Mesenchymal stem cell (in vitro differentiated cells and primary cell): ENCODE measurements around the gene LRRC14B. TPM values are rescaled to one million over a fixed set of nuclear protein-coding genes. Genes with fewer than 3 reads are reported as not detected.

ENCODE experiments used
- DNase-seq: peaks from one replicate; pipeline ENCODE4 v3.0.0-alpha.2; 2013
- H2AFZ ChIP-seq: one replicate; pipeline ENCODE4 v1.6.1; 2013; ENCODE audit warnings: low read depth, mild to moderate bottlenecking, control low read depth, inconsistent platforms, low read length, moderate library complexity
- H2AK5ac ChIP-seq: 2 replicates; pipeline ENCODE4 v1.6.1; 2013; ENCODE audit warnings: low read length, moderate library complexity, mild to moderate bottlenecking, inconsistent platforms; ENCODE audit not compliant: severe bottlenecking
- H2BK120ac ChIP-seq: one replicate; pipeline ENCODE4 v1.6.1; 2013; ENCODE audit warnings: low read depth, mild to moderate bottlenecking, inconsistent platforms, low read length, moderate library complexity
- H2BK12ac ChIP-seq, 2 experiments: one replicate each; pipeline ENCODE4 v1.6.1; 2013; ENCODE audit warnings: inconsistent platforms in 2 of 2, low read length in 2 of 2, mild to moderate bottlenecking in 2 of 2, moderate library complexity in 2 of 2, control low read depth in 1 of 2
- H2BK15ac ChIP-seq: one replicate; pipeline ENCODE4 v1.6.1; 2013; ENCODE audit warnings: mild to moderate bottlenecking, low read depth, inconsistent platforms; ENCODE audit not compliant: poor library complexity, severe bottlenecking
- H2BK5ac ChIP-seq: 2 replicates; pipeline ENCODE4 v1.6.1; 2013; ENCODE audit warnings: low read depth, mild to moderate bottlenecking, low read length, control low read depth, inconsistent platforms; ENCODE audit not compliant: poor library complexity, severe bottlenecking
- H3K14ac ChIP-seq, 2 experiments: one replicate each; pipeline ENCODE4 v1.6.1; 2013; ENCODE audit warnings: inconsistent platforms in 2 of 2, low read length in 2 of 2, control low read depth in 1 of 2, mild to moderate bottlenecking in 1 of 2, moderate library complexity in 1 of 2
- H3K18ac ChIP-seq, 2 experiments: one replicate each; pipeline ENCODE4 v1.6.1; 2013; ENCODE audit warnings: inconsistent platforms in 2 of 2, low read length in 2 of 2, control low read depth in 1 of 2, low read depth in 1 of 2, mild to moderate bottlenecking in 1 of 2
- H3K23ac ChIP-seq, 2 experiments: one replicate each; pipeline ENCODE4 v1.6.1; 2013; ENCODE audit warnings: inconsistent platforms in 2 of 2, low read length in 2 of 2, mild to moderate bottlenecking in 2 of 2, moderate library complexity in 2 of 2, control low read depth in 1 of 2
- H3K27ac ChIP-seq: 2 replicates; pipeline ENCODE4 v1.5.1; 2013; ENCODE audit warnings: mild to moderate bottlenecking, moderate library complexity, low read length, control low read depth, inconsistent platforms; ENCODE audit not compliant: poor library complexity, severe bottlenecking
- H3K27me3 ChIP-seq, 2 experiments: 2 replicates each; pipeline versions ENCODE4 v1.6.1 to v1.7.0; 2013; ENCODE audit warnings: low read length in 2 of 2, mild to moderate bottlenecking in 2 of 2, moderate library complexity in 2 of 2, control low read depth in 1 of 2, inconsistent platforms in 1 of 2; ENCODE audit not compliant: control insufficient read depth in 1 of 2, insufficient read depth in 1 of 2
- H3K36me3 ChIP-seq, 2 experiments: 2 replicates each; pipeline versions ENCODE4 v1.6.1 to v1.7.0; 2013; ENCODE audit warnings: low read length in 2 of 2, control low read depth in 1 of 2, inconsistent platforms in 1 of 2, low read depth in 1 of 2, mild to moderate bottlenecking in 1 of 2; ENCODE audit not compliant: insufficient read depth in 2 of 2, control insufficient read depth in 1 of 2
- H3K4ac ChIP-seq, 2 experiments: one replicate each; pipeline ENCODE4 v1.6.1; 2013; ENCODE audit warnings: inconsistent platforms in 2 of 2, low read length in 2 of 2, mild to moderate bottlenecking in 2 of 2, moderate library complexity in 2 of 2, control low read depth in 1 of 2, low read depth in 1 of 2
- H3K4me1 ChIP-seq: 2 replicates; pipeline ENCODE4 v1.6.1; 2013; ENCODE audit warnings: low read depth, low read length, control low read depth; ENCODE audit not compliant: control insufficient read depth, insufficient read depth
- H3K4me2 ChIP-seq: 2 replicates; pipeline ENCODE4 v1.6.1; 2013; ENCODE audit warnings: low read length, mild to moderate bottlenecking, inconsistent platforms; ENCODE audit not compliant: poor library complexity, severe bottlenecking
- H3K4me3 ChIP-seq, 2 experiments: 2 replicates each; pipeline versions ENCODE4 v1.5.1 to v1.7.0; 2013; ENCODE audit warnings: low read length in 2 of 2, mild to moderate bottlenecking in 2 of 2, control low read depth in 1 of 2, low read depth in 1 of 2; ENCODE audit not compliant: insufficient read depth in 1 of 2
- H3K79me1 ChIP-seq: replicated peaks from 2 replicates; pipeline ENCODE4 v1.6.1; 2013; ENCODE audit warnings: mild to moderate bottlenecking, control low read depth, low read length, inconsistent platforms; ENCODE audit not compliant: poor library complexity, severe bottlenecking
- H3K9ac ChIP-seq: 2 replicates; pipeline ENCODE4 v1.7.0; 2013; ENCODE audit warnings: mild to moderate bottlenecking, low read length, moderate library complexity
- H3K9me3 ChIP-seq: 2 replicates; pipeline ENCODE4 v1.7.0; 2013; ENCODE audit warnings: mild to moderate bottlenecking, low read length; ENCODE audit not compliant: control insufficient read depth
- H4K8ac ChIP-seq: one replicate; pipeline ENCODE4 v1.6.1; 2013; ENCODE audit warnings: inconsistent platforms, mild to moderate bottlenecking, low read length, moderate library complexity
- H4K91ac ChIP-seq: one replicate; pipeline ENCODE4 v1.6.1; 2013; ENCODE audit warnings: mild to moderate bottlenecking, low read length, inconsistent platforms
- WGBS: methylation state at CpG from one replicate; pipeline ENCODE4 v1.1.7; 2013; ENCODE audit warnings: mixed read lengths; 5-methylcytosine and 5-hydroxymethylcytosine counted together
- polyA plus RNA-seq, 2 experiments: library from polyadenylated mRNA; stranded (reverse); fragments of 200-250 nt; gene quantifications; one replicate each; pipeline ENCODE4 v1.2.3, GENCODE V29; 2013

LRRC14B gene
- not detected for polyA plus RNA-seq (2013, experiment 1 of 2)
- not detected for polyA plus RNA-seq (2013, experiment 2 of 2)

- H3K9me3 ChIP-seq = no peaks in the 10 kb centered on the region
- H3K4me2 ChIP-seq = no peak within 1 kb of the TSS
- no peak within 1 kb of the TSS for H3K18ac ChIP-seq
- peaks cover 0 to 41% of the 10 kb centered on the region in 2 experiments for H3K27me3 ChIP-seq
- peak within 1 kb of the TSS; percentile 33 for H2BK15ac ChIP-seq
- 84% methylated on average over 56 of the region's 56 CpGs for whole genome bisulfite sequencing
- no peak within 1 kb of the TSS for H3K4me3 ChIP-seq
- H2BK5ac ChIP-seq = no peak within 1 kb of the TSS
- no peak within 1 kb of the TSS for H2AFZ ChIP-seq
- peaks cover 11% of the 10 kb centered on the region for H3K4me1 ChIP-seq
- H2BK120ac ChIP-seq = no peak within 1 kb of the TSS
- H2BK12ac ChIP-seq = no peak within 1 kb of the TSS
- no peak within 1 kb of the TSS for H3K4ac ChIP-seq
- no peak within 1 kb of the TSS for H3K9ac ChIP-seq
- no peak within 1 kb of the TSS for H3K14ac ChIP-seq
- peaks cover 0 to 16% of the 10 kb centered on the region in 2 experiments for H3K36me3 ChIP-seq
- no peak within 1 kb of the TSS for H4K91ac ChIP-seq
- no peak for DNase-seq
- no peak within 1 kb of the TSS for H3K27ac ChIP-seq
- no peak within 1 kb of the TSS for H4K8ac ChIP-seq
- H3K23ac ChIP-seq = no peak within 1 kb of the TSS
- H2AK5ac ChIP-seq = no peak within 1 kb of the TSS
- H3K79me1 ChIP-seq = peaks cover 3% of the 10 kb centered on the region
These were observed at the start of gene LRRC14B for GRCh38 chr5:191036-191948. LRRC14B (plus strand) TSS chr5:191495; CDS start chr5:191539, 44 bp downstream.

GRCh38 chr5:141761-142160 is 49.5 kb upstream of the LRRC14B start:
- no peak overlapping the region for H2AK5ac ChIP-seq
- no peak overlapping the region for H2BK5ac ChIP-seq
- H4K91ac ChIP-seq = no peak overlapping the region
- H3K36me3 ChIP-seq = no peaks in the 10 kb centered on the region
- H3K9ac ChIP-seq = no peak overlapping the region
- H2AFZ ChIP-seq = no peak overlapping the region
- H3K79me1 ChIP-seq = no peaks in the 10 kb centered on the region
- peak overlapping the region in 1 of 2 experiments; percentile 14 for H3K4me3 ChIP-seq
- H3K14ac ChIP-seq = no peak overlapping the region
- no peak overlapping the region for H4K8ac ChIP-seq
- H2BK15ac ChIP-seq = no peak overlapping the region
- no peak overlapping the region for H3K23ac ChIP-seq
- DNase-seq = no peak
- no peak overlapping the region for H3K27ac ChIP-seq
- H3K4me1 ChIP-seq = no peaks in the 10 kb centered on the region
- no peak overlapping the region for H3K4me2 ChIP-seq
- peaks cover 22 to 43% of the 10 kb centered on the region in 2 experiments for H3K27me3 ChIP-seq
- no peak overlapping the region for H3K4ac ChIP-seq
- peaks cover 6% of the 10 kb centered on the region for H3K9me3 ChIP-seq
- no peak overlapping the region for H2BK12ac ChIP-seq
- 89% methylated on average over 12 of the region's 12 CpGs for WGBS
- no peak overlapping the region for H3K18ac ChIP-seq
- no peak overlapping the region for H2BK120ac ChIP-seq

- Histone ChIP-seq H3K27ac (no peak overlapping the region), H3K9me3 (peaks cover 11% of the 10 kb centered on the region), H3K23ac (no peak overlapping the region), H2BK12ac (no peak overlapping the region), H3K4me2 (no peak overlapping the region), H4K91ac (no peak overlapping the region), H2AFZ (no peak overlapping the region), H3K9ac (no peak overlapping the region), H3K36me3 (no peaks in the 10 kb centered on the region), H3K27me3 (peaks cover 17 to 39% of the 10 kb centered on the region in 2 experiments), H3K18ac (no peak overlapping the region), H3K14ac (peak overlapping the region in 1 of 2 experiments; percentile 31), H2AK5ac (no peak overlapping the region), H3K4me3 (no peak overlapping the region), H3K4ac (no peak overlapping the region), H4K8ac (no peak overlapping the region), H2BK15ac (no peak overlapping the region), H3K79me1 (no peaks in the 10 kb centered on the region), H3K4me1 (no peaks in the 10 kb centered on the region), H2BK120ac (no peak overlapping the region), H2BK5ac (no peak overlapping the region)
- no peak for DNase-seq
- WGBS = 94% methylated on average over 18 of the region's 18 CpGs
These were observed 49.0 kb upstream of the LRRC14B start for GRCh38 chr5:142246-142810.

GRCh38 chr5:143041-143440 is 48.3 kb upstream of the LRRC14B start:
- H3K4me1 ChIP-seq = no peaks in the 10 kb centered on the region
- H2AK5ac ChIP-seq = no peak overlapping the region
- H3K4me3 ChIP-seq = no peak overlapping the region
- no peak overlapping the region for H4K8ac ChIP-seq
- H3K23ac ChIP-seq = no peak overlapping the region
- DNase-seq = no peak
- peaks cover 17 to 33% of the 10 kb centered on the region in 2 experiments for H3K27me3 ChIP-seq
- H2AFZ ChIP-seq = no peak overlapping the region
- no peak overlapping the region for H2BK120ac ChIP-seq
- no peaks in the 10 kb centered on the region for H3K36me3 ChIP-seq
- no peak overlapping the region for H3K27ac ChIP-seq
- H3K9ac ChIP-seq = no peak overlapping the region
- H2BK5ac ChIP-seq = no peak overlapping the region
- no peak overlapping the region for H3K4ac ChIP-seq
- no peaks in the 10 kb centered on the region for H3K79me1 ChIP-seq
- no peak overlapping the region for H2BK12ac ChIP-seq
- no peak overlapping the region for H3K14ac ChIP-seq
- H3K4me2 ChIP-seq = no peak overlapping the region
- no peak overlapping the region for H2BK15ac ChIP-seq
- no peak overlapping the region for H3K18ac ChIP-seq
- H3K9me3 ChIP-seq = peaks cover 18% of the 10 kb centered on the region
- WGBS = 92% methylated on average over 17 of the region's 17 CpGs
- no peak overlapping the region for H4K91ac ChIP-seq
